Natural killer cell (primary cell): ENCODE data around the gene C14orf132. TPM values are rescaled to one million over a fixed set of nuclear protein-coding genes. Genes with fewer than 3 reads are reported as not detected.

Experiments
- ATAC-seq, 3 donors: fragments of 150-1000 bp in 2 of 3; fragments of 200-7000 bp in 1 of 3; cut with Tn5 transposase; 1 replicate in 1 of 3; 2 replicates in 2 of 3; pipeline ENCODE4 v1.10.0; 2021; ENCODE audit warnings: mild to moderate bottlenecking in 2 of 3, moderate library complexity in 2 of 3
- DNase-seq, 2 donors: peaks; one replicate each; pipeline versions ENCODE4 v3.0.0 to v3.0.0-alpha.2; 2013 to 2021; ENCODE audit warnings: mixed read lengths in 1 of 2
- H3K27ac ChIP-seq: one replicate; pipeline ENCODE4 v1.5.1; 2013; ENCODE audit warnings: mild to moderate bottlenecking, low read length
- H3K27me3 ChIP-seq: one replicate; pipeline ENCODE4 v1.6.1; 2013; ENCODE audit warnings: low read length; ENCODE audit not compliant: control insufficient read depth, insufficient read depth
- H3K36me3 ChIP-seq: one replicate; pipeline ENCODE4 v1.6.1; 2013; ENCODE audit warnings: low read length; ENCODE audit not compliant: control insufficient read depth, insufficient read depth
- H3K4me1 ChIP-seq: one replicate; pipeline ENCODE4 v1.6.1; 2013; ENCODE audit warnings: low read length; ENCODE audit not compliant: control insufficient read depth, insufficient read depth
- H3K4me3 ChIP-seq: one replicate; pipeline ENCODE4 v1.5.1; 2013; ENCODE audit warnings: low read length
- H3K9me3 ChIP-seq: one replicate; pipeline ENCODE4 v1.6.1; 2013; ENCODE audit warnings: low read length; ENCODE audit not compliant: control insufficient read depth, insufficient read depth
- H3K27ac Mint-ChIP-seq, 2 donors: one replicate each; pipeline ENCODE4 v1.8.0; 2022; ENCODE audit warnings: mild to moderate bottlenecking in 2 of 2, mixed read lengths in 2 of 2, moderate library complexity in 1 of 2
- H3K27me3 Mint-ChIP-seq, 2 donors: one replicate each; pipeline ENCODE4 v1.8.0; 2022; ENCODE audit warnings: low read depth in 2 of 2, mixed read lengths in 2 of 2
- H3K36me3 Mint-ChIP-seq: one replicate; pipeline ENCODE4 v1.8.0; 2022; ENCODE audit warnings: mixed read lengths
- H3K4me1 Mint-ChIP-seq, 2 donors: one replicate each; pipeline ENCODE4 v1.8.0; 2022; ENCODE audit warnings: mixed read lengths in 2 of 2
- H3K4me3 Mint-ChIP-seq: one replicate; pipeline ENCODE4 v1.8.0; 2022; ENCODE audit warnings: mild to moderate bottlenecking, moderate library complexity, mixed read lengths
- H3K9me3 Mint-ChIP-seq, 2 donors: one replicate each; pipeline ENCODE4 v1.8.0; 2022; ENCODE audit warnings: mixed read lengths in 2 of 2
- CTCF ChIP-seq: fragments of 200-600 bp; IDR thresholded peaks from one replicate; pipeline ENCODE4 v1.8.0; 2022; ENCODE audit warnings: antibody characterized with exemption
- WGBS: methylation state at CpG from one replicate; pipeline ENCODE4 v1.1.7; 2013; ENCODE audit warnings: missing lambda C conversion rate; ENCODE audit not compliant: insufficient coverage; 5-methylcytosine and 5-hydroxymethylcytosine counted together
- intact Hi-C: fragments of 100-400 bp; cut with micrococcal nuclease; formaldehyde crosslinking; loops from one replicate; pipeline ENCODE4 v1.14.2; 2022
- total RNA-seq, 4 donors: library from RNA; stranded (reverse); fragments of 120-200 nt in 1 of 4; gene quantifications; one replicate each; pipeline versions ENCODE4 v1.2.3 to v1.2.4, GENCODE V29; 2013 to 2022

Gene C14orf132
- total RNA-seq, 3 donors from 2014 or later (not counting 1 experiment from before 2014, with no cell fraction given), result 0.07 to 0.23 TPM; not detected in 1

- intact Hi-C loops, result no loop called here
- no peak overlapping the region for H3K27ac ChIP-seq
- no peak overlapping the region for H3K4me3 ChIP-seq
- DNase-seq (no peak), ATAC-seq (no peak)
- H3K27ac Mint-ChIP-seq, result no peak overlapping the region
- H3K27me3 ChIP-seq, result no peaks in the 10 kb centered on the region
- no peaks in the 10 kb centered on the region for H3K9me3 Mint-ChIP-seq
- H3K36me3 Mint-ChIP-seq, result no peaks in the 10 kb centered on the region
- no peaks in the 10 kb centered on the region for H3K9me3 ChIP-seq
- H3K4me1 Mint-ChIP-seq, result no peaks in the 10 kb centered on the region
- no peak for TF ChIP-seq CTCF
- no peak overlapping the region for H3K4me3 Mint-ChIP-seq
- H3K4me1 ChIP-seq, result no peaks in the 10 kb centered on the region
- H3K36me3 ChIP-seq, result no peaks in the 10 kb centered on the region
- WGBS, result no CpG with 5 or more reads among the region's 1 CpG
- peaks cover 20 to 62% of the 10 kb centered on the region in 2 donors for H3K27me3 Mint-ChIP-seq
Measured at GRCh38 chr14:95998656-95999055, 40.5 kb upstream of the C14orf132 start.

GRCh38 chr14:96001866-96002497 is 37.2 kb upstream of the C14orf132 start:
- H3K36me3 ChIP-seq, result no peaks in the 10 kb centered on the region
- no peak overlapping the region for H3K27ac ChIP-seq
- DNase-seq, result no peak
- Mint-ChIP-seq H3K36me3 (no peaks in the 10 kb centered on the region), H3K9me3 (peaks cover 0 to 4% of the 10 kb centered on the region in 2 donors), H3K27ac (no peak overlapping the region), H3K27me3 (peaks cover 23 to 82% of the 10 kb centered on the region in 2 donors), H3K4me3 (no peak overlapping the region), H3K4me1 (no peaks in the 10 kb centered on the region)
- no peak for ATAC-seq
- 67% methylated on average over 5 of the region's 5 CpGs for WGBS
- H3K9me3 ChIP-seq, result no peaks in the 10 kb centered on the region
- H3K4me3 ChIP-seq, result no peak overlapping the region
- intact Hi-C loops, result no loop called here
- no peaks in the 10 kb centered on the region for H3K4me1 ChIP-seq
- no peak for TF ChIP-seq CTCF
- no peaks in the 10 kb centered on the region for H3K27me3 ChIP-seq

- H3K9me3 ChIP-seq, result no peaks in the 10 kb centered on the region
- Mint-ChIP-seq H3K27me3 (peaks cover 23 to 77% of the 10 kb centered on the region in 2 donors), H3K4me1 (no peaks in the 10 kb centered on the region), H3K9me3 (peaks cover 0 to 4% of the 10 kb centered on the region in 2 donors), H3K27ac (no peak overlapping the region), H3K36me3 (no peaks in the 10 kb centered on the region), H3K4me3 (no peak overlapping the region)
- ATAC-seq, result no peak
- H3K27me3 ChIP-seq, result no peaks in the 10 kb centered on the region
- H3K4me1 ChIP-seq, result no peaks in the 10 kb centered on the region
- intact Hi-C loops, result no loop called here
- WGBS, result 77% methylated on average over 2 of the region's 2 CpGs
- no peak for DNase-seq
- no peak overlapping the region for H3K27ac ChIP-seq
- H3K4me3 ChIP-seq, result no peak overlapping the region
- no peak for TF ChIP-seq CTCF
- no peaks in the 10 kb centered on the region for H3K36me3 ChIP-seq
Measured at GRCh38 chr14:96002498-96002884, 36.7 kb upstream of the C14orf132 start.

GRCh38 chr14:96011131-96011530 is 28.0 kb upstream of the C14orf132 start:
- intact Hi-C loops, result no loop called here
- no peak for ATAC-seq
- Mint-ChIP-seq H3K36me3 (peaks cover 7% of the 10 kb centered on the region), H3K27ac (no peak overlapping the region), H3K4me1 (no peaks in the 10 kb centered on the region), H3K4me3 (no peak overlapping the region), H3K9me3 (peaks cover 6 to 10% of the 10 kb centered on the region in 2 donors), H3K27me3 (peaks cover 5 to 7% of the 10 kb centered on the region in 2 donors)
- WGBS, result 64% methylated on average over 1 of the region's 1 CpG
- Histone ChIP-seq H3K36me3 (no peaks in the 10 kb centered on the region), H3K27me3 (no peaks in the 10 kb centered on the region), H3K9me3 (peaks cover 10% of the 10 kb centered on the region), H3K4me3 (no peak overlapping the region), H3K27ac (no peak overlapping the region), H3K4me1 (no peaks in the 10 kb centered on the region)
- DNase-seq, result no peak
- TF ChIP-seq CTCF, result no peak
